Fibroblast of villous mesenchyme (primary cell): ENCODE measurements around the gene POU2F2. TPM values are rescaled to one million over a fixed set of nuclear protein-coding genes. Genes with fewer than 3 reads are reported as not detected.

Experiments used
- DNase-seq: peaks from one replicate; pipeline ENCODE4 v3.0.0-alpha.2; 2010; ENCODE audit warnings: low read depth
- H3K4me3 ChIP-seq: 2 replicates; pipeline ENCODE4 v1.5.1; 2011; ENCODE audit warnings: low read depth, mild to moderate bottlenecking, low read length
- total RNA-seq: library from RNA; depleted of rRNA; stranded (reverse); fragments of >200 nt; gene quantifications from 2 replicates; pipeline ENCODE4 v1.2.3, GENCODE V29; 2012
- TF ChIP-seq, protein P1 (sequence below): IDR thresholded peaks from 2 replicates; pipeline ENCODE4 v1.5.1; 2012; ENCODE audit warnings: low read depth, mild to moderate bottlenecking, low read length; ENCODE audit not compliant: insufficient read depth

POU2F2 gene
- total RNA-seq, 1 donor, result 1.3 TPM

DNA sequence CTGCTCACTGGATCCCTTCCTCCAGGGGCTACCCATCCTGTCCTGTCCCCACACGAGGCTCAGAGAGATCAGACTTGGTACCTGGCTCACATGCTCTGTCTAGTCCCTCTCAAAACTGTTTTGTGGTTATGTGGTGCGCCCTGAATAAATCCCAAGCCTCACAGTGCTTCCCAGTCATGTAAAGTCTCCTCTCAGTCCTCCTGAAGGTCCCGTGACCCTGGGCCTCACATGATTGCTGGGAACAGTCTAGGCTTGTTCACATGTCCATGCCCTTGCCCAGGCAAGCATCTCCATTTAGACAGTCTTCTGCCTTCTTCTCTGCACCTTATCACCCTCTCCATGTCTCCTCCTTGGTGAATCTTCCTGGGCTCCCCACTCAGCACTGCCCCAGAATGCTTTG is 36.0 kb upstream of the POU2F2 start:
- DNase-seq, result no peak
- H3K4me3 ChIP-seq, result no peak overlapping the region
- TF ChIP-seq, protein P1, sequence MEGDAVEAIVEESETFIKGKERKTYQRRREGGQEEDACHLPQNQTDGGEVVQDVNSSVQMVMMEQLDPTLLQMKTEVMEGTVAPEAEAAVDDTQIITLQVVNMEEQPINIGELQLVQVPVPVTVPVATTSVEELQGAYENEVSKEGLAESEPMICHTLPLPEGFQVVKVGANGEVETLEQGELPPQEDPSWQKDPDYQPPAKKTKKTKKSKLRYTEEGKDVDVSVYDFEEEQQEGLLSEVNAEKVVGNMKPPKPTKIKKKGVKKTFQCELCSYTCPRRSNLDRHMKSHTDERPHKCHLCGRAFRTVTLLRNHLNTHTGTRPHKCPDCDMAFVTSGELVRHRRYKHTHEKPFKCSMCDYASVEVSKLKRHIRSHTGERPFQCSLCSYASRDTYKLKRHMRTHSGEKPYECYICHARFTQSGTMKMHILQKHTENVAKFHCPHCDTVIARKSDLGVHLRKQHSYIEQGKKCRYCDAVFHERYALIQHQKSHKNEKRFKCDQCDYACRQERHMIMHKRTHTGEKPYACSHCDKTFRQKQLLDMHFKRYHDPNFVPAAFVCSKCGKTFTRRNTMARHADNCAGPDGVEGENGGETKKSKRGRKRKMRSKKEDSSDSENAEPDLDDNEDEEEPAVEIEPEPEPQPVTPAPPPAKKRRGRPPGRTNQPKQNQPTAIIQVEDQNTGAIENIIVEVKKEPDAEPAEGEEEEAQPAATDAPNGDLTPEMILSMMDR, result no peak

DNA sequence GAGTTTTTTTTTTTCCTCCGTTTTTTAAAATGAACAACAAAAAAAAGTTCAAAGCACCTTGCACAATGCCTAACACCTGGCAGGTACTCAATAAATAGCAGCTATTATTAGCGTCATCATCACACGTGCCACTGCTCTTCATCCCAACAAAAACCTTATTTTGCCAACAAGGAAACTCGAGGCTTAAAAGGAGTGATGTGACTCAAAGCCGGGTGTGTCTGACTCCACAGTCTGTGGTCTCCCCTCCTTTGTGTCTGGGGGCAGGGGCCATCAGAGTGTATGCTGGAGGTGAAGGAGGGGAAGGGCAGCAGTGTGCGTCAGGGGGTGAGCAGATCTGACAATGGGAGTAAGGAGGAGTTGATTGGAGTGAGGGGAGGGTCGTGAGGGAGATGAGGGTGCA is 34.1 kb upstream of the POU2F2 start:
- no peak for DNase-seq
- TF ChIP-seq, protein P1, result no peak
- no peak overlapping the region for H3K4me3 ChIP-seq

DNA sequence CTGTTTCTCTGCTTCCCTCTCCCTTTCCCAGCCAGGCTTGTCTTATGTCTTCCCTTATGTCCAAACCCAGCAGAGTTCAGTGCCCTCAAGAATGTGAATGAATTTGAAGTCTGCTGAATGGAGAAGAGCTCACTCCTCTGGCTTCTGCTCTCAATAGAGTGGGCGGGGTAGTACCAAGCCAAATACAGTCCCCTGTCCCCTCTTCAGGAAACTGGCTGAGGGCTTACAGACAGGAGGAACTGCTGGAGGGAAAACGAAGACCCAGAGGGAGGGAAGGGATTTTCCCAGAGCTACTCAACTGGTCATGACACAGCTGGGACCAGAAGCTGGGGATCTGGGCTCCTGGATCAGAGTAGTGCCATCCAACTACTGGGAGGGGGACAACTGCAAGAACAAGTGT is 32.9 kb upstream of the POU2F2 start:
- DNase-seq, result no peak
- TF ChIP-seq, protein P1, result no peak
- H3K4me3 ChIP-seq, result no peak overlapping the region

DNA sequence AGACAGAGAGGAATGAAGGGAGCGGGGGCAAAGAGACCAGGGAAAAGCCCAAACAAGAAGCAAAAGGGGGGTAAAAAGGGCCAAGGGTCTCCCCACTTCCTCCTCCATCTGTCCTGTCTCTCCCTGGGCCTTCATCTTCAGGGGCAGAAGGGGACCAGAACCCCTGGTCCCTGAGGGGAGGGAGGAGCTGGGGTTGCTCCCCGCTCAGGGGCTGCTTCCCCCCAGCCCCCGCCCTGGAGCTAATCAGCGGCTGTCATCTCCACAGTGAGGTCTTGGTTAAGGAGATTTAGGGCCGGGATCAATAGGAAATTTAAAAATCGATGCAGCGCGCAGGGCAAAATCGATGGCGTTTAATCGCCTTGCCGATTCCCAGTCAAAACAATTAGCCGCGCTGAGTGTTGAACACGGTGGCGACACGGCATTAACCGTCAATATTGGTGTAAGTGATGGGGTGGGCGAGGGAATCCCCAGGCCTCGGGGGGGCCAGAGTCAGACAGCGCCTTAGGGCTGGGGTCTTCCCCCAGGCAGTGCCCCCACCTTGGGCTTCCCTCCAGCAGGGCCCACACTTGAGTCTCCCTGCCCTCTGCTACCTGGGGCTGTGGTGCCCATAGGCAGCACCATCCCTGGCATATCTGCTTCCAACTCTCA is 29.5 kb upstream of the POU2F2 start:
- no peak for DNase-seq
- TF ChIP-seq, protein P1, result no peak
- no peak overlapping the region for H3K4me3 ChIP-seq

DNA sequence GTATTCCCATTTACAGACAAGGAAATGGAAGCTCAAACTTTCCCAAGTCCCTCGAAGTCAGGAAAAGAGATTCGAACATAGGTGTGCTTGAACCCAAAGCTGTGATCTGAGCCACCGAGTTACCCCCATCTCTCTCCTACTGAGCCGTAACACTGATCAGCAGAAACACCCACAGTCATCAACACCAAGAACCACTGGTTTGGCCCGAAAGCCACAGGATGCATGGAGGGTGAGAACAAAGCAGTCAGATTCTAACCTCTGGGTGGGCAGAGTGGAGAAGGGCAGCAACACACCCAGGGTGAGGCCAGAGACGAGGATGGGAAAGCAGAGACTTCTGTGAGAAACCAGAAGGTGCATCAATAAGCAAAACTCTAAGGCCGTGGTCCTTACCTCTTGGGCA is 27.7 kb upstream of the POU2F2 start:
- H3K4me3 ChIP-seq, result no peak overlapping the region
- TF ChIP-seq, protein P1, result no peak
- DNase-seq, result no peak

DNA sequence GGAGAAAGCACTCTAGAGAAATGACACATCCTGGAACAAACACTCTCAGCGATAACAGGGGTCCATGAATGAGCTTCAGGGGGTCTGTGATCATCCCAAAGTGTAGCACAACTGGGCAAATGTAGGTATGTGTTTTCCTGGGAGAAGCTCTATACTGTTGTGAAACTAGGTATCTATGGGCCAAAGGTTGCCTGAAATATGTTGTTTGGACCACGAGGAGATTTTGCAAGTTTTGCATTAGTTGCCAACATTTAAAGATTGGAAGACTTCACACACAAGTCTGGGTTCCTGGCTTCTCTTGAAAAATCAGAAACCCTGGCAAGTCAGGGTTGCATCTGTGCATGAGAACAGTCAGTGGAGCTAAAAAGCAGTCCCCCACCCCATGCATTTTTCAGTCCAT is 26.7 kb upstream of the POU2F2 start:
- no peak overlapping the region for H3K4me3 ChIP-seq
- TF ChIP-seq, protein P1, result no peak
- peak; percentile 25 for DNase-seq

DNA sequence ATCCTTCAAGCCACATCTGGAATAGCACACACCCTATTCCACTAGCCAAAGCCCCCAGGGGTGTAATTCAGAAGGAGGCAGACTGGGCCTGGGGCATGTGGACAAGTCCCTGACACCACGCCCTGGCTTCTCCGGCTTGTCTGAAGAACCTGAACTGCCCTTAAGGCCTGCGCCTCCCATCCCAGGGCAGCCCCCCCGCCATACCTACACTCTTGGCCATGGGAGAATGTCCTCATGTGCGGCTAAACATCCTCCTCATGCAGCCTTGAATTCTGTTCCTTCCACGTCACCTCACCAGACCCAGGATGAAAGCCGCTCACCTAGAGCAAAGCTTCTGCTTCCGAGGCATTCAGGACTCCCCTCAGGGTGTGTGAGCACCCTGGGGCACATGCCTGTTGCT is 24.3 kb upstream of the POU2F2 start:
- TF ChIP-seq, protein P1, result no peak
- DNase-seq, result no peak
- no peak overlapping the region for H3K4me3 ChIP-seq
